Measurements from ENCODE around the gene FAM240B. TPM values are rescaled to one million over a fixed set of nuclear protein-coding genes. Genes with fewer than 3 reads are reported as not detected.

Gene FAM240B
- total and polyA plus RNA-seq, 9 of the 15 experiments (the other 6 are each of a cell fraction or from before 2014, with no cell fraction given): not detected

GRCh38 chr9:38649731-38650363 is 70.1 kb downstream of the FAM240B start:
- DNase-seq (ENCODE audit: extremely low read depth in 1 of 4, low spot score in 3 of 4): no peak
- Histone ChIP-seq H3K4me2 (ENCODE audit: insufficient read depth, low read length) (no peak overlapping the region), H2AFZ (ENCODE audit: low read depth, low read length) (no peak overlapping the region), H3K4me3 (no peak overlapping the region), H4K20me1 (replicated peaks; ENCODE audit: control insufficient read depth, insufficient read depth, low read length) (no peaks in the 10 kb centered on the region), H3K79me2 (ENCODE audit: control insufficient read depth, insufficient read depth, low read length) (no peaks in the 10 kb centered on the region), H3K9me3 (replicated peaks; ENCODE audit: control insufficient read depth, insufficient read depth, low read depth, low read length) (no peaks in the 10 kb centered on the region), H3K27me3 (ENCODE audit: control insufficient read depth in 2 of 2, insufficient read depth in 2 of 2, low read length in 2 of 2) (no peaks in the 10 kb centered on the region; a peak in 1 of 5 replicates), H3K9me1 (ENCODE audit: control insufficient read depth, insufficient read depth, low read length) (no peaks in the 10 kb centered on the region), H3K9ac (ENCODE audit: insufficient read depth in 1 of 2, low read depth in 2 of 2, low read length in 2 of 2) (no peak overlapping the region), H3K36me3 (ENCODE audit: control insufficient read depth, insufficient read depth, low read length) (no peaks in the 10 kb centered on the region), H3K27ac (ENCODE audit: extremely low read depth, low read depth, low read length) (no peak overlapping the region), H3K4me1 (replicated peaks in 1 of 2; ENCODE audit: control insufficient read depth in 2 of 2, insufficient read depth in 2 of 2, low read length in 2 of 2) (no peaks in the 10 kb centered on the region)
- ChIA-PET CTCF (ENCODE audit: low intra/inter-chr PET ratio) (no interaction called here), POLR2A (no interaction called here)
- in situ Hi-C loops (cut with MboI) (no loop called here), intact Hi-C loops (cut with micrococcal nuclease) (loop anchor here (5.0 to 10.0 kb wide), 2 partner anchors 47 to 75 kb away; partner anchors contain the start of gene FAM240B)
- ATAC-seq: no peak
- FAIRE-seq: no peak
- WGBS (ENCODE audit: insufficient coverage, low coverage, missing lambda C conversion rate): 1% methylated on average over 8 of the region's 8 CpGs
- BruUV-seq (replicated peaks): no TSS peak
- no peak for TF ChIP-seq HOXB6 (CRISPR knock-in tag; IDR thresholded peaks at IDR 0.05; ENCODE audit: borderline replicate concordance)
- TF ChIP-seq GMEB1 (CRISPR knock-in tag; IDR thresholded peaks at IDR 0.05): no peak
- TF ChIP-seq ZC3H11A (IDR thresholded peaks at IDR 0.05; ENCODE audit: low read depth, low read length): no peak
- no peak for TF ChIP-seq E2F6 (IDR thresholded peaks at IDR 0.05; ENCODE audit: borderline replicate concordance in 1 of 2, extremely low read depth in 1 of 2, insufficient read depth in 1 of 2, insufficient read length in 1 of 2, low read depth in 1 of 2, low read length in 1 of 2, poor library complexity in 1 of 2, severe bottlenecking in 1 of 2)
- TF ChIP-seq DDX20 (tag; IDR thresholded peaks at IDR 0.05; ENCODE audit: low read depth): no peak
- no peak for TF ChIP-seq ZKSCAN8 (CRISPR knock-in tag; IDR thresholded peaks at IDR 0.05)
- no peak for TF ChIP-seq KDM4B (IDR thresholded peaks at IDR 0.05; ENCODE audit: borderline replicate concordance in 2 of 2, low read depth in 1 of 2)
- no peak for TF ChIP-seq ZFP30 (CRISPR knock-in tag; IDR thresholded peaks at IDR 0.05; ENCODE audit: borderline replicate concordance)
- TF ChIP-seq RBM14 (IDR thresholded peaks at IDR 0.05; ENCODE audit: borderline replicate concordance, insufficient read depth, low read depth, low read length): no peak
- no peak for TF ChIP-seq SETDB1 (IDR thresholded peaks at IDR 0.05; ENCODE audit: low read length)
- no peak for TF ChIP-seq SMAD2 (IDR thresholded peaks at IDR 0.05; ENCODE audit: low read depth, low read length)
- TF ChIP-seq MECOM (CRISPR knock-in tag; IDR thresholded peaks at IDR 0.05): no peak
- no peak for TF ChIP-seq PML (IDR thresholded peaks at IDR 0.05; ENCODE audit: low read length)
- TF ChIP-seq KHSRP (IDR thresholded peaks at IDR 0.05): no peak
- no peak for TF ChIP-seq BDP1 (IDR thresholded peaks at IDR 0.05; ENCODE audit: insufficient read depth, insufficient read length)
- no peak for TF ChIP-seq ZNF431 (CRISPR knock-in tag; IDR thresholded peaks at IDR 0.05)

All from K562 (cell line).